Measurements from ENCODE around the gene CCDC122. TPM values are rescaled to one million over a fixed set of nuclear protein-coding genes. Genes with fewer than 3 reads are reported as not detected.

The CCDC122 gene
- total RNA-seq, 6 donors from 2014 or later, result 3.5 to 52.4 (median 4.4) TPM

GRCh38 chr13:43883631-43884030 lies 4.1 kb upstream of the CCDC122 start:
- Histone ChIP-seq H3K36me3 (no peaks in the 10 kb centered on the region), H3K4me3 (no peak overlapping the region), H3K4me1 (peaks cover 5 to 10% (median 7%) of the 10 kb centered on the region in 4 donors), H3K9me3 (no peaks in the 10 kb centered on the region), H3K27ac (no peak overlapping the region), H3K27me3 (no peaks in the 10 kb centered on the region)
- ATAC-seq (ENCODE audit: low FRiP score in 2 of 2), result no peak
- WGBS, 2 donors, result 95 to 98% methylated on average over 3 of the region's 3 CpGs
- TF ChIP-seq POLR2AphosphoS5 (IDR thresholded peaks at IDR 0.05) (no peak), EP300 (IDR thresholded peaks at IDR 0.05) (no peak), POLR2A (IDR thresholded peaks at IDR 0.05) (no peak), CTCF (IDR thresholded peaks at IDR 0.05) (no peak)
- no peak for DNase-seq

- DNase-seq (no peak), ATAC-seq (ENCODE audit: low FRiP score in 2 of 2) (no peak)
- Histone ChIP-seq H3K27me3 (no peaks in the 10 kb centered on the region), H3K27ac (no peak overlapping the region), H3K4me1 (peaks cover 12 to 20% (median 13%) of the 10 kb centered on the region in 4 donors), H3K4me3 (no peak overlapping the region), H3K36me3 (no peaks in the 10 kb centered on the region), H3K9me3 (no peaks in the 10 kb centered on the region)
- no peak for TF ChIP-seq POLR2AphosphoS5 (IDR thresholded peaks at IDR 0.05)
- TF ChIP-seq POLR2A (IDR thresholded peaks at IDR 0.05), result no peak
- TF ChIP-seq CTCF (IDR thresholded peaks at IDR 0.05), result no peak
- TF ChIP-seq EP300 (IDR thresholded peaks at IDR 0.05), result no peak
Measured at GRCh38 chr13:43881580-43881979, 2.0 kb upstream of the CCDC122 start.

GRCh38 chr13:43880926-43881325 lies 1.4 kb upstream of the CCDC122 start:
- ATAC-seq (ENCODE audit: low FRiP score in 2 of 2) (no peak), DNase-seq (no peak)
- peak overlapping the region in 1 of 4 donors; percentile 79 for H3K4me3 ChIP-seq

GRCh38 chr13:43880214-43880855 lies 795 bp upstream of the CCDC122 start:
- 42 to 50% methylated on average over 15 of the region's 15 CpGs for WGBS, 2 donors

More at GRCh38 chr13:43880926-43881325, 1.4 kb upstream of the CCDC122 start:
- TF ChIP-seq CTCF (IDR thresholded peaks at IDR 0.05) (no peak), POLR2A (IDR thresholded peaks at IDR 0.05) (no peak), POLR2AphosphoS5 (IDR thresholded peaks at IDR 0.05) (no peak), EP300 (IDR thresholded peaks at IDR 0.05) (no peak)
- Histone ChIP-seq H3K36me3 (no peaks in the 10 kb centered on the region), H3K4me1 (peaks cover 12 to 20% (median 13%) of the 10 kb centered on the region in 4 donors), H3K27ac (no peak overlapping the region), H3K27me3 (no peaks in the 10 kb centered on the region), H3K9me3 (no peaks in the 10 kb centered on the region)

More at GRCh38 chr13:43880214-43880855, 795 bp upstream of the CCDC122 start:
- H3K9me3 ChIP-seq, result no peaks in the 10 kb centered on the region
- no peaks in the 10 kb centered on the region for H3K27me3 ChIP-seq
- ATAC-seq (ENCODE audit: low FRiP score in 2 of 2) (no peak), DNase-seq (no peak)
- H3K4me3 ChIP-seq, result peak overlapping the region; percentile 67 to 79 (median 73)
- peak overlapping the region; percentile 97 to 99 (median 98) for H3K27ac ChIP-seq
- no peak for TF ChIP-seq POLR2A (IDR thresholded peaks at IDR 0.05)
- TF ChIP-seq CTCF (IDR thresholded peaks at IDR 0.05), result peak in 1 of 6 experiments; percentile 4
- H3K4me1 ChIP-seq, result peaks cover 12 to 20% (median 13%) of the 10 kb centered on the region in 4 donors
- no peaks in the 10 kb centered on the region for H3K36me3 ChIP-seq
